Measurements from ENCODE around the gene GHDC.

- TF ChIP-seq CTCF (IDR thresholded peaks at IDR 0.05) (no peak), POLR2A (IDR thresholded peaks at IDR 0.05) (no peak)
Measured at GRCh38 chr17:42155614-42156045, 38.7 kb downstream of the GHDC start.

All from right lobe of liver (tissue), 4 donors.